DOHH2 (cell line): Measurements from ENCODE around the gene SLC19A2.

Experiments
- CTCF ChIP-seq: fragments of 200-600 bp; sonication (generic); IDR thresholded peaks from one replicate; pipeline ENCODE4 v1.5.1; 2014; ENCODE audit warnings: antibody characterized with exemption, mild to moderate bottlenecking, low read depth, low read length; ENCODE audit not compliant: poor library complexity, severe bottlenecking
- EZH2phosphoT487 ChIP-seq: fragments of 200-600 bp; sonication (generic); IDR thresholded peaks from 2 replicates; pipeline ENCODE4 v1.6.1; 2017; ENCODE audit warnings: borderline replicate concordance, mild to moderate bottlenecking, antibody characterized with exemption, low read length, moderate library complexity, mixed read lengths

- TF ChIP-seq CTCF, result no peak
- no peak for TF ChIP-seq EZH2phosphoT487
Measured at GRCh38 chr1:169491845-169492281, 6.1 kb upstream of the SLC19A2 start.
